HL-60 (cell line): Measurements from ENCODE around the gene ATXN7L2.

ENCODE experiments used
- POLR2AphosphoS5 ChIP-seq: IDR thresholded peaks from 2 replicates; pipeline ENCODE4 v1.6.1; 2012; ENCODE audit warnings: low read depth
- REST ChIP-seq: IDR thresholded peaks from 2 replicates; pipeline ENCODE4 v1.6.1; 2012; ENCODE audit warnings: low read depth; ENCODE audit not compliant: insufficient replicate concordance
- TF ChIP-seq, protein P1 (sequence below): IDR thresholded peaks from one replicate; pipeline ENCODE4 v1.5.1; 2011; ENCODE audit warnings: low read length, control low read depth, inconsistent platforms; ENCODE audit not compliant: insufficient read depth

GRCh38 chr1:109484519-109484975, 842 bp downstream of the ATXN7L2 start:
- TF ChIP-seq, protein P1, sequence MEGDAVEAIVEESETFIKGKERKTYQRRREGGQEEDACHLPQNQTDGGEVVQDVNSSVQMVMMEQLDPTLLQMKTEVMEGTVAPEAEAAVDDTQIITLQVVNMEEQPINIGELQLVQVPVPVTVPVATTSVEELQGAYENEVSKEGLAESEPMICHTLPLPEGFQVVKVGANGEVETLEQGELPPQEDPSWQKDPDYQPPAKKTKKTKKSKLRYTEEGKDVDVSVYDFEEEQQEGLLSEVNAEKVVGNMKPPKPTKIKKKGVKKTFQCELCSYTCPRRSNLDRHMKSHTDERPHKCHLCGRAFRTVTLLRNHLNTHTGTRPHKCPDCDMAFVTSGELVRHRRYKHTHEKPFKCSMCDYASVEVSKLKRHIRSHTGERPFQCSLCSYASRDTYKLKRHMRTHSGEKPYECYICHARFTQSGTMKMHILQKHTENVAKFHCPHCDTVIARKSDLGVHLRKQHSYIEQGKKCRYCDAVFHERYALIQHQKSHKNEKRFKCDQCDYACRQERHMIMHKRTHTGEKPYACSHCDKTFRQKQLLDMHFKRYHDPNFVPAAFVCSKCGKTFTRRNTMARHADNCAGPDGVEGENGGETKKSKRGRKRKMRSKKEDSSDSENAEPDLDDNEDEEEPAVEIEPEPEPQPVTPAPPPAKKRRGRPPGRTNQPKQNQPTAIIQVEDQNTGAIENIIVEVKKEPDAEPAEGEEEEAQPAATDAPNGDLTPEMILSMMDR = no peak
- no peak for TF ChIP-seq POLR2AphosphoS5
- no peak for TF ChIP-seq REST
